ENCODE measurements around the gene LRBA.

DNA sequence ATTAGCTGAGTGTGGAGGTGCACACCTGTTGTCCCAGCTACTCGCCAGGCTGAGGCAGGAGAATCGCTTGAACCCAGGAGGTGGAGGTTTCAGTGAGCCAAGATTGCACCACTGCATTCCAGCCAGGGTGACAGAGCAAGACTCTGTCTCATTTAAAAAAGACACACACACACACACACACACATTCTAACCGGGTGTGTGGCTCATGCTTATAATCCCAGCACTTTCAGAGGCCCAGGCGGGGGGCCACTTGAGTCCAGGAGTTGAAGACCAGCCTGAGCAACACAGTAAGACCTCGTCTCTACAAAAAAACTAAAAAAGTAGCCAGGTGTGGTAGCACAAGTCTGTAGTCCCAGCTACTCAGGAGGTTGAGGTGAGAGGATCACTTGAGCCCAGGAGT, 152.3 kb downstream of the LRBA start:
- no peak for TF ChIP-seq CTCF (conservative IDR thresholded peaks at IDR 0.05 in 1 of 2, IDR thresholded peaks at IDR 0.05 in 1 of 2; ENCODE audit: low read depth in 1 of 2, low read length in 2 of 2)
- no peak for TF ChIP-seq EZH2 (IDR thresholded peaks at IDR 0.05; ENCODE audit: low read length, missing control alignments)

Measured in fibroblast of lung (primary cell).